ENCODE data around the gene TACR1.

DNA sequence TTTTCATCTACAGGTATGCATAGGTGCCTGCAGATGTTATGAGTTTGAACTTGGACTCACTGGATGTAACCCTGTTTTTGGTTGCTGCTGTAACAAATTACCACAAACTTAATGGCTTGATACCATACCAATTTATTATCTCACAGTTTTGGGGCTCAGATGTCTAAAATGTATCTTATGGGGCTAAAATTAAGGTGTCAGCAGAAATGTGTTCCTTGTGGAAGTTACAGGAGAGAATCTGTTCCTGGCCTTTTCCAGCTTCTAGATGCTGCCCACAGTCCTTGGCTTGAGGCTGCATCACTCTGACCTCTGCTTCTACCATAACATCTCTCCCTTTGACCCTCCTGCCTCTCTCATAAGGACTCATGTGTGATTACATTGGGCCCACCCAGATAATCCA lies 193.3 kb downstream of the TACR1 start:
- TF ChIP-seq, protein P1, sequence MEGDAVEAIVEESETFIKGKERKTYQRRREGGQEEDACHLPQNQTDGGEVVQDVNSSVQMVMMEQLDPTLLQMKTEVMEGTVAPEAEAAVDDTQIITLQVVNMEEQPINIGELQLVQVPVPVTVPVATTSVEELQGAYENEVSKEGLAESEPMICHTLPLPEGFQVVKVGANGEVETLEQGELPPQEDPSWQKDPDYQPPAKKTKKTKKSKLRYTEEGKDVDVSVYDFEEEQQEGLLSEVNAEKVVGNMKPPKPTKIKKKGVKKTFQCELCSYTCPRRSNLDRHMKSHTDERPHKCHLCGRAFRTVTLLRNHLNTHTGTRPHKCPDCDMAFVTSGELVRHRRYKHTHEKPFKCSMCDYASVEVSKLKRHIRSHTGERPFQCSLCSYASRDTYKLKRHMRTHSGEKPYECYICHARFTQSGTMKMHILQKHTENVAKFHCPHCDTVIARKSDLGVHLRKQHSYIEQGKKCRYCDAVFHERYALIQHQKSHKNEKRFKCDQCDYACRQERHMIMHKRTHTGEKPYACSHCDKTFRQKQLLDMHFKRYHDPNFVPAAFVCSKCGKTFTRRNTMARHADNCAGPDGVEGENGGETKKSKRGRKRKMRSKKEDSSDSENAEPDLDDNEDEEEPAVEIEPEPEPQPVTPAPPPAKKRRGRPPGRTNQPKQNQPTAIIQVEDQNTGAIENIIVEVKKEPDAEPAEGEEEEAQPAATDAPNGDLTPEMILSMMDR (IDR thresholded peaks at IDR 0.05; ENCODE audit: poor library complexity, severe bottlenecking), result no peak
- TF ChIP-seq TAF1 (IDR thresholded peaks at IDR 0.05; ENCODE audit: low read depth), result no peak
- no peak for TF ChIP-seq EZH2 (IDR thresholded peaks at IDR 0.05; ENCODE audit: borderline replicate concordance, insufficient read depth, low read length, poor library complexity, severe bottlenecking)
- no peak for TF ChIP-seq POLR2AphosphoS5 (IDR thresholded peaks at IDR 0.05)
- TF ChIP-seq SMC3 (conservative IDR thresholded peaks at IDR 0.05; ENCODE audit: poor library complexity), result no peak
- no peak for TF ChIP-seq RAD21 (conservative IDR thresholded peaks at IDR 0.05)
- TF ChIP-seq, protein P2, sequence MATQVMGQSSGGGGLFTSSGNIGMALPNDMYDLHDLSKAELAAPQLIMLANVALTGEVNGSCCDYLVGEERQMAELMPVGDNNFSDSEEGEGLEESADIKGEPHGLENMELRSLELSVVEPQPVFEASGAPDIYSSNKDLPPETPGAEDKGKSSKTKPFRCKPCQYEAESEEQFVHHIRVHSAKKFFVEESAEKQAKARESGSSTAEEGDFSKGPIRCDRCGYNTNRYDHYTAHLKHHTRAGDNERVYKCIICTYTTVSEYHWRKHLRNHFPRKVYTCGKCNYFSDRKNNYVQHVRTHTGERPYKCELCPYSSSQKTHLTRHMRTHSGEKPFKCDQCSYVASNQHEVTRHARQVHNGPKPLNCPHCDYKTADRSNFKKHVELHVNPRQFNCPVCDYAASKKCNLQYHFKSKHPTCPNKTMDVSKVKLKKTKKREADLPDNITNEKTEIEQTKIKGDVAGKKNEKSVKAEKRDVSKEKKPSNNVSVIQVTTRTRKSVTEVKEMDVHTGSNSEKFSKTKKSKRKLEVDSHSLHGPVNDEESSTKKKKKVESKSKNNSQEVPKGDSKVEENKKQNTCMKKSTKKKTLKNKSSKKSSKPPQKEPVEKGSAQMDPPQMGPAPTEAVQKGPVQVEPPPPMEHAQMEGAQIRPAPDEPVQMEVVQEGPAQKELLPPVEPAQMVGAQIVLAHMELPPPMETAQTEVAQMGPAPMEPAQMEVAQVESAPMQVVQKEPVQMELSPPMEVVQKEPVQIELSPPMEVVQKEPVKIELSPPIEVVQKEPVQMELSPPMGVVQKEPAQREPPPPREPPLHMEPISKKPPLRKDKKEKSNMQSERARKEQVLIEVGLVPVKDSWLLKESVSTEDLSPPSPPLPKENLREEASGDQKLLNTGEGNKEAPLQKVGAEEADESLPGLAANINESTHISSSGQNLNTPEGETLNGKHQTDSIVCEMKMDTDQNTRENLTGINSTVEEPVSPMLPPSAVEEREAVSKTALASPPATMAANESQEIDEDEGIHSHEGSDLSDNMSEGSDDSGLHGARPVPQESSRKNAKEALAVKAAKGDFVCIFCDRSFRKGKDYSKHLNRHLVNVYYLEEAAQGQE (IDR thresholded peaks at IDR 0.05; ENCODE audit: borderline replicate concordance), result no peak
- TF ChIP-seq EP300 (conservative IDR thresholded peaks at IDR 0.05; ENCODE audit: poor library complexity, severe bottlenecking), result no peak
- TF ChIP-seq MXI1 (conservative IDR thresholded peaks at IDR 0.05; ENCODE audit: poor library complexity, severe bottlenecking), result no peak
